Sigmoid colon (tissue), 7 donors: ENCODE results near the gene CLCN7. TPM values are rescaled to one million over a fixed set of nuclear protein-coding genes. Genes with fewer than 3 reads are reported as not detected.

Source experiments
- DNase-seq: peaks from one replicate; pipeline ENCODE4 v3.0.0-alpha.2; 2019
- H3K27ac ChIP-seq, 4 donors: fragments of 200-600 bp; sonication (generic); one replicate each; pipeline ENCODE4 v1.5.1; 2016 to 2019; ENCODE audit warnings: mild to moderate bottlenecking in 1 of 4
- H3K27me3 ChIP-seq, 3 donors: fragments of 200-600 bp; sonication (generic); one replicate each; pipeline ENCODE4 v1.5.1; 2019; ENCODE audit warnings: mild to moderate bottlenecking in 1 of 3
- H3K36me3 ChIP-seq, 4 donors: fragments of 200-600 bp; sonication (generic); one replicate each; pipeline ENCODE4 v1.5.1; 2016 to 2019
- H3K4me1 ChIP-seq, 4 donors: fragments of 200-600 bp; sonication (generic); one replicate each; pipeline ENCODE4 v1.5.1; 2017 to 2019
- H3K4me3 ChIP-seq, 4 donors: fragments of 200-600 bp; sonication (generic); one replicate each; pipeline ENCODE4 v1.5.1; 2017 to 2019; ENCODE audit warnings: mild to moderate bottlenecking in 2 of 4, moderate library complexity in 1 of 4
- H3K9me3 ChIP-seq, 4 donors: fragments of 200-600 bp in 3 of 4; sonication (generic) in 3 of 4; one replicate each; pipeline versions ENCODE4 v1.5.1 to v1.6.1; 2013 to 2019
- EP300 ChIP-seq, 4 donors: sonication (generic); formaldehyde crosslinking; IDR thresholded peaks; one replicate each; pipeline ENCODE4 v1.6.1; 2017; ENCODE audit warnings: antibody characterized with exemption in 4 of 4
- POLR2A ChIP-seq, 2 donors: fragments of 450-650 bp; IDR thresholded peaks; one replicate each; pipeline ENCODE4 v1.6.1; 2016; ENCODE audit warnings: antibody characterized with exemption in 2 of 2, mild to moderate bottlenecking in 2 of 2, moderate library complexity in 2 of 2
- POLR2AphosphoS5 ChIP-seq, 4 donors: sonication (generic); formaldehyde crosslinking; IDR thresholded peaks; one replicate each; pipeline ENCODE4 v1.6.1; 2017; ENCODE audit warnings: antibody characterized with exemption in 4 of 4
- WGBS, 2 donors: extraction: QIAGEN DNeasy Blood & Tissue Kit; methylation state at CpG; one replicate each; pipeline ENCODE4 v1.1.7; 2013; 5-methylcytosine and 5-hydroxymethylcytosine counted together
- intact Hi-C: fragments of 100-400 bp; cut with DNase I; formaldehyde crosslinking; loops from one replicate; pipeline ENCODE4 v1.15.1; 2023
- polyA plus RNA-seq, 3 donors: library from polyadenylated mRNA; stranded (reverse); fragments of 200-250 nt; gene quantifications; one replicate each; pipeline ENCODE4 v1.2.3, GENCODE V29; 2013
- total RNA-seq, 4 donors: library from RNA; depleted of rRNA; stranded (reverse); fragments of >200 nt; gene quantifications; one replicate each; pipeline ENCODE4 v1.1.0, GENCODE V29; 2016
- TF ChIP-seq, protein P1 (sequence below), 4 experiments: fragments of 450-650 bp in 3 of 4; fragments of 200-600 bp in 1 of 4; IDR thresholded peaks; one replicate each; pipeline ENCODE4 v1.5.1; 2016 to 2019; ENCODE audit warnings: antibody characterized with exemption in 4 of 4, mild to moderate bottlenecking in 3 of 4, moderate library complexity in 2 of 4
- donor health status: healthy with polysubstance abuse.
- donor health status: Bipolar disorder and iron deficiency.
- donor health status: healthy.

CLCN7 gene
- total and polyA plus RNA-seq, 7 donors: 4.2 to 78.7 (median 38.7) TPM

- H3K9me3 ChIP-seq: no peaks in the 10 kb centered on the region
- H3K36me3 ChIP-seq: no peaks in the 10 kb centered on the region
- WGBS, 2 donors: 89 to 90% methylated on average over 27 of the region's 27 CpGs
- no peak overlapping the region for H3K4me3 ChIP-seq
- no peaks in the 10 kb centered on the region for H3K4me1 ChIP-seq
- no peak overlapping the region for H3K27ac ChIP-seq
- TF ChIP-seq EP300 (IDR thresholded peaks at IDR 0.05) (no peak), POLR2A (IDR thresholded peaks at IDR 0.05) (no peak), POLR2AphosphoS5 (IDR thresholded peaks at IDR 0.05) (no peak)
- TF ChIP-seq, protein P1, sequence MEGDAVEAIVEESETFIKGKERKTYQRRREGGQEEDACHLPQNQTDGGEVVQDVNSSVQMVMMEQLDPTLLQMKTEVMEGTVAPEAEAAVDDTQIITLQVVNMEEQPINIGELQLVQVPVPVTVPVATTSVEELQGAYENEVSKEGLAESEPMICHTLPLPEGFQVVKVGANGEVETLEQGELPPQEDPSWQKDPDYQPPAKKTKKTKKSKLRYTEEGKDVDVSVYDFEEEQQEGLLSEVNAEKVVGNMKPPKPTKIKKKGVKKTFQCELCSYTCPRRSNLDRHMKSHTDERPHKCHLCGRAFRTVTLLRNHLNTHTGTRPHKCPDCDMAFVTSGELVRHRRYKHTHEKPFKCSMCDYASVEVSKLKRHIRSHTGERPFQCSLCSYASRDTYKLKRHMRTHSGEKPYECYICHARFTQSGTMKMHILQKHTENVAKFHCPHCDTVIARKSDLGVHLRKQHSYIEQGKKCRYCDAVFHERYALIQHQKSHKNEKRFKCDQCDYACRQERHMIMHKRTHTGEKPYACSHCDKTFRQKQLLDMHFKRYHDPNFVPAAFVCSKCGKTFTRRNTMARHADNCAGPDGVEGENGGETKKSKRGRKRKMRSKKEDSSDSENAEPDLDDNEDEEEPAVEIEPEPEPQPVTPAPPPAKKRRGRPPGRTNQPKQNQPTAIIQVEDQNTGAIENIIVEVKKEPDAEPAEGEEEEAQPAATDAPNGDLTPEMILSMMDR (IDR thresholded peaks at IDR 0.05): no peak
- no peak for DNase-seq
- intact Hi-C loops: no loop called here
- no peaks in the 10 kb centered on the region for H3K27me3 ChIP-seq
Observed at GRCh38 chr16:1439058-1439698, 35.6 kb downstream of the CLCN7 start.

DNA sequence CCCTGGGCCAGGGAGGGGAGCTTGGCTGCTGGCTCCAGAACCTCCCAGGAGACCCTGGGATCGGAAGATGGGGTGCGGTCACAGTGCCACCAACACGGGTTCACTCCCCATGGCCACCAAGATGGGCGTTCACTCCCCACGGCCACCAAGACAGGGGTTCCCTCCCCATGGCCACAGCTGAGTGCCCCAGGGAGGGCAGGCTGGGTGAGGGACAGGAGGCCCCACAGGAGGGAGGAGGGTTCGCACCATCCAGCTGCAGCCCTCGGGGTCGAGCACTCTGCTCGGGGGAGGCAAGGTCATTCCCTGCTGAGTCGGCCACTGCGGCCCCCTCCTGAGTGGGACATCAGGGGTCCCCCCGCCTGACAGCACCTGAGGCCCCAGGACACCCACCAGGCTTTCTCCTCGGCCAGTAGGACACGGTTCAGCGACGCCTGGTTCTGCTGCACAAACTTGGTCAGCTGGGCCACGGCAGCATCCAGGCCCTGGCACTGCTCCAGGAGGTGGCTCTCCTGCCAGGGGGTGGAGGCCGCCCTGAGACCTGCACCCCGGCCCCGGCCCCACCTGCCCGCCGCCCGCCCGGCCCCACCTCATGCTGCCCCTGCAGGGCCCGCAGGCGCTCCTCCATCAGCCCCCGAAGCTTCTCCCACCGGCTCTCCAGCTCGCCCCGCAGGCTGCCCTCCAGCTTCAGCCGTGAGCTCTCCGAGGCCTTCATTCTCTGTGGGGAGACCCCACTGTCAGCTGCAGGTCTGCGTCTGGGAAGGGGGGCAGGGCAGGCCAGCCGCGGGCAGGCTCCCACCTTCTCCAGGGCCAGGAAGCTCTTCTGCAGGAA, 36.4 kb downstream of the CLCN7 start:
- intact Hi-C loops: no loop called here
- no peaks in the 10 kb centered on the region for H3K36me3 ChIP-seq
- DNase-seq: no peak
- no peak for TF ChIP-seq EP300 (IDR thresholded peaks at IDR 0.05)
- TF ChIP-seq, protein P1 (IDR thresholded peaks at IDR 0.05): no peak
- no peak for TF ChIP-seq POLR2AphosphoS5 (IDR thresholded peaks at IDR 0.05)
- no peak for TF ChIP-seq POLR2A (IDR thresholded peaks at IDR 0.05)
- H3K27ac ChIP-seq: no peak overlapping the region
- 85 to 89% methylated on average over 35 of the region's 35 CpGs for WGBS, 2 donors
- H3K4me1 ChIP-seq: no peaks in the 10 kb centered on the region
- H3K4me3 ChIP-seq: no peak overlapping the region
- no peaks in the 10 kb centered on the region for H3K27me3 ChIP-seq
- H3K9me3 ChIP-seq: no peaks in the 10 kb centered on the region

- DNase-seq: no peak
- Histone ChIP-seq H3K27me3 (no peaks in the 10 kb centered on the region), H3K36me3 (no peaks in the 10 kb centered on the region), H3K4me3 (no peak overlapping the region), H3K9me3 (no peaks in the 10 kb centered on the region), H3K4me1 (no peaks in the 10 kb centered on the region), H3K27ac (no peak overlapping the region)
- intact Hi-C loops: no loop called here
- TF ChIP-seq POLR2AphosphoS5 (IDR thresholded peaks at IDR 0.05): no peak
- no peak for TF ChIP-seq POLR2A (IDR thresholded peaks at IDR 0.05)
- TF ChIP-seq EP300 (IDR thresholded peaks at IDR 0.05): no peak
- TF ChIP-seq, protein P1 (IDR thresholded peaks at IDR 0.05): no peak
- WGBS, 2 donors: 88 to 91% methylated on average over 22 of the region's 22 CpGs
Observed at GRCh38 chr16:1437606-1438005, 37.2 kb downstream of the CLCN7 start.

- no peaks in the 10 kb centered on the region for H3K9me3 ChIP-seq
- no peak overlapping the region for H3K27ac ChIP-seq
- no peaks in the 10 kb centered on the region for H3K36me3 ChIP-seq
- intact Hi-C loops: no loop called here
- no peak for DNase-seq
- no peak overlapping the region for H3K4me3 ChIP-seq
- TF ChIP-seq, protein P1 (IDR thresholded peaks at IDR 0.05): no peak
- TF ChIP-seq POLR2AphosphoS5 (IDR thresholded peaks at IDR 0.05) (no peak), EP300 (IDR thresholded peaks at IDR 0.05) (no peak)
- WGBS, 2 donors: 92 to 94% methylated on average over 47 of the region's 47 CpGs
- H3K4me1 ChIP-seq: no peaks in the 10 kb centered on the region
- no peaks in the 10 kb centered on the region for H3K27me3 ChIP-seq
Observed at GRCh38 chr16:1436731-1437355, 38.0 kb downstream of the CLCN7 start.
